22Rv1 (cell line): Measurements from ENCODE around the gene KLK2.

Experiments
- H3K27ac ChIP-seq: fragments of 450-650 bp; 2 replicates; pipeline ENCODE4 v1.5.1; 2017
- ZFX ChIP-seq: fragments of 450-650 bp; IDR thresholded peaks from 2 replicates; pipeline ENCODE4 v1.6.1; 2017; ENCODE audit warnings: antibody characterized with exemption, borderline replicate concordance
- TF ChIP-seq, protein P1 (sequence below): fragments of 450-650 bp; IDR thresholded peaks from 2 replicates; pipeline ENCODE4 v1.5.1; 2017; ENCODE audit warnings: mild to moderate bottlenecking

The KLK2 gene

DNA sequence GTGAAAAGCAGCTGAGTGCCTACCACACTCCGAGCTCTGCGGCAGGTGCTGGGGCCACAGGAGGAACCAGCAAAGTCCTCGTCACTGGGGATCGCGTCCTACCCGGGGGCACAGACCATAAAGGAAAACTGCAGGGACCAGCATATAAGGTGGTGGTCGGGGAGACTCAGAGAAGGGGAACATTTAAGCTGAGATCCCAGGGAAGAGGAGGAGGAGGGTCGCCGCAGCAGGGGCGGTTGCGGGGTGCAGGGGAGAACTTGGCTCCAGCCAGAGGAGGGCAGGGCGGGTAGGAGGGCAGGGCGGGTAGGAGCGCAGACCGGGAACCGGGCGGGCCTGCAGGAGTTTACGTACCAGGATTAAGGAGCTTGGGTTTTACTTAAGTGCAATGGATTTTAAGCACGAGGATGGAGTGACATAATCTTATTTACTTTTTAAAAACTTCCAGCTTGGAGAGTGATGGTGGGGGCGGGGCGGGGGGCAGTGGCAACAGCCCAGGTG, 38.9 kb downstream of the KLK2 start:
- no peak for TF ChIP-seq ZFX
- TF ChIP-seq, protein P1, sequence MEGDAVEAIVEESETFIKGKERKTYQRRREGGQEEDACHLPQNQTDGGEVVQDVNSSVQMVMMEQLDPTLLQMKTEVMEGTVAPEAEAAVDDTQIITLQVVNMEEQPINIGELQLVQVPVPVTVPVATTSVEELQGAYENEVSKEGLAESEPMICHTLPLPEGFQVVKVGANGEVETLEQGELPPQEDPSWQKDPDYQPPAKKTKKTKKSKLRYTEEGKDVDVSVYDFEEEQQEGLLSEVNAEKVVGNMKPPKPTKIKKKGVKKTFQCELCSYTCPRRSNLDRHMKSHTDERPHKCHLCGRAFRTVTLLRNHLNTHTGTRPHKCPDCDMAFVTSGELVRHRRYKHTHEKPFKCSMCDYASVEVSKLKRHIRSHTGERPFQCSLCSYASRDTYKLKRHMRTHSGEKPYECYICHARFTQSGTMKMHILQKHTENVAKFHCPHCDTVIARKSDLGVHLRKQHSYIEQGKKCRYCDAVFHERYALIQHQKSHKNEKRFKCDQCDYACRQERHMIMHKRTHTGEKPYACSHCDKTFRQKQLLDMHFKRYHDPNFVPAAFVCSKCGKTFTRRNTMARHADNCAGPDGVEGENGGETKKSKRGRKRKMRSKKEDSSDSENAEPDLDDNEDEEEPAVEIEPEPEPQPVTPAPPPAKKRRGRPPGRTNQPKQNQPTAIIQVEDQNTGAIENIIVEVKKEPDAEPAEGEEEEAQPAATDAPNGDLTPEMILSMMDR, result no peak
- no peak overlapping the region for H3K27ac ChIP-seq

DNA sequence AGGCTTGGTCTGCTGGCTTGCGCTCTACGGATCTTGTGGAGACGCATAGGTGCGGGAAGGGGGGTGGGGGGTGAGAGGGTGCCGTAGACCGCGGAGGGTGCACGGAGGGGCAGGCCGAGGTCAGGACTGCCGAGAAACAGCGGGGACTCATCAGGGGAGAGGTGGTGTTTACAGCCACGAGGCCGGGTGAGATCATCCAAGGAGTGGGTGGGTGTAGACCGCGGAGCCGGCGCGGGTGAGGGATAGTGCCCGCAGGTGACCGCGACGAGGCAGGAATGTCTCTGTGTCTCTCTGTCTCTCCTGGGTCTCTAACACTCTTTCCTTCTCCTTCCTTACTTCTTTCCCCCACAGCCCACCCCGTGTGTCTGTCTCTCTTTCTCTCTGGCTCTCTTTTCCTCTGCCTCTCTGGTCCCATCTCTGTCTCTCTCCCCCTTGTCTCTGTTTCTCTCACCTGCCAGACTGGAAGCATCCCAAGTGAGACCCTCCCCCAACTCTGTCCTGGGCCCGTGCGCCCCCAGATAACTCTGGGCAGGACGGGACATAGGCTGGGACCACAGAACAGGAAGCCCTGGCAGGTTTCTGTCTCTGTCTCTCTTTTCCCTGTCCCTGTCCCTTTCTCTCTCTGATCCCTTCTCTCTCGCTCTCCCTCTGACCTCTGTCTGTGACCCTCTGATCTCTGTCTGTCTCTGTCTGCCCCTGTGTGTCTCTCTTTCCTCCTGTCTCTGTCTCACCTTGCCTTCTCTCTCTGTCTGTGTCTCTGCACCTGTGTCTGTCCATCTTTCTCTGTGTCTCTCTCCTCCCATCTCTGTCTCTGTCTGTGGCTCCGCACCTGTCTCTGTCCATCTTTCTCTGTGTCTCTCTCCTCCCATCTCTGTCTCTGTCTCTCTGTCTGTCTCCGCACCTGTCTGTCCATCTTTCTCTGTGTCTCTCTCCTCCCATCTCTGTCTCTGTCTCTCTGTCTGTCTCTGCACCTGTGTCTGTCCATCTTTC, 39.8 kb downstream of the KLK2 start:
- no peak for TF ChIP-seq ZFX
- TF ChIP-seq, protein P1, result no peak
- H3K27ac ChIP-seq, result no peak overlapping the region

DNA sequence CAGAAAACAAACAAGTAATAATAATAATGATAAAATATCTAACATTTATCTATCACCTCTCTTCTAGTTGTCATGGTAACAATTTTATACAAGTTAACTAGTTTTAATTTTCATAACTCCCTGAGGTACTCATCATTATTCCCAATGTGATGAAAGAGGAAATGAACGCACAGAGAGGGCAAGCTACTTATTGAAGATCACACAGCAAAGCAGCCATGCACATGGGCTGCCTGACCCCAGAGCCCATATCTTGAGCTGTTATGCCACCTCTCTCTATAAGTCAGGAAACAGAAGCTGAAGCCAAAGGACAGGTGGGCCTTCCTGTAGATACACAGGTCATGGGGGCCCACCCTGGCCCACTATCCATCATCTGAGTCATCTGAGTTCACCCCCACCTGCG, 42.8 kb downstream of the KLK2 start:
- H3K27ac ChIP-seq, result no peak overlapping the region
- TF ChIP-seq, protein P1, result no peak
- TF ChIP-seq ZFX, result no peak

DNA sequence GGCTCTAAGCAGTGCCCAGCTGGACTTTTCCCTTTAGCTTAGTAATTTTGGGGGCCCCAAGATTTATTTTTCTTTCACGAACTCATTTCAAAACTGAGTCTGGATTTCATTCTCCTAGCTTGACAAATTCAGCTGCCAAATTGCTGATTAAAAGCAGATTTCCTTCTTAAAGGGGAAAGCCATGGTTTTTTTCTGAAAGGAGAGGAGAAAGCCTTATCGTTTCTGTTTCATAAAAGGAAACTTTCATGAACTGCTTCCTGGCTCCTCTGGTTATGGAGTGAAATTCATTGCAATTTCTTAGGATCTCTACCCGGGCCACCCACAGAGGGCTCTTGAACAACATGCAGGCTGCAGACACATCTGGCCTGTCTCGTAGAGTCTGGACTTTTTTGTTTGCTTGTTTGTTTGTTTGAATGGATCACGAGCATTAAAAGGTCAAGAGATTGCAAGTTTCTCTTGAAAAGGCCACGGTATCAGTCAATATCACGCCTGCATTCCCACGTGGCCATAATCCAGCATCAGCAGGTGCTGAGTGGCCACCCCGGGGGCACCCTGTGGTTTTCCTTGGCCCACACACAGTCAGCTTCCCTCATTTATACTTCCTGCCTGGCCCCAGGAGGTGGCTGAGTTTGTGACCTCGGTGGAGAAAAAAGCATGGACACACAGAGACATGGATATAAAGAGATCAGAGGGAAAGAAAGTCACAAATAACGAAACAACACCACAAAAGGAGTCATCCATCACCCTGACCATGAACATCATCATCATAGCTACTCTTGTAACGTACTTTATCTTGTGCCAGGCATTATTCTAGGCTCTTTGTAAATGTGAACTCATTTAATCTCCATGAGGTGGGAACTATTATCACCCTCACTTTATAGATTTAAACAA, 48.4 kb downstream of the KLK2 start:
- no peak for TF ChIP-seq ZFX
- TF ChIP-seq, protein P1, result no peak
- peak overlapping the region; percentile 77 for H3K27ac ChIP-seq

DNA sequence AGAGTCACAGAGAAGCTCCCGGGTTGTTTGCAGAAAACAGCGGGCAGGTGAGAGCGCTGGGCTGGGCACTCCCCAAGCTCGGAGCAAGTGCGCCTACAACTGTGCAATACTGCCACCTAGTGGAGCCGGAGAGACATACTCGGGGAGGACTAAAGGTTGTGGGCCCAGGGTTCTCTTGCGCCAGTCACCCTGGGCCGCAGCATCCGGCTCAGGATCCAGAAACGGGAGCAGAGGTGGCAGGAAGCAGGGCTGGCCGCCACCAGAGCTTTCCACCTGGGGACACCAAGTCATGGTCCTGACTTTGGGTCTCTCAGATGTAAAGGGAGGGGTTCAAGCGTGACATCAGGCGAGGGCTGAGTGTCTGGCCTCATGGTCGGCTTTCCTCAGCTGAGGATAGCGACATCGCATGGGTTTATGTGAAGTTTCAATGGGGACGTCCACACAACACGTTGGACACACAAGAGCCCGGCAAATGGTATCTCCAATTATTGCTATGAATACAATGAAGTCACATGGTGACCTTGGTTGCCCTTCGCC, 49.1 kb downstream of the KLK2 start:
- no peak for TF ChIP-seq ZFX
- TF ChIP-seq, protein P1, result peak; percentile 84
- H3K27ac ChIP-seq, result peak overlapping the region; percentile 77

DNA sequence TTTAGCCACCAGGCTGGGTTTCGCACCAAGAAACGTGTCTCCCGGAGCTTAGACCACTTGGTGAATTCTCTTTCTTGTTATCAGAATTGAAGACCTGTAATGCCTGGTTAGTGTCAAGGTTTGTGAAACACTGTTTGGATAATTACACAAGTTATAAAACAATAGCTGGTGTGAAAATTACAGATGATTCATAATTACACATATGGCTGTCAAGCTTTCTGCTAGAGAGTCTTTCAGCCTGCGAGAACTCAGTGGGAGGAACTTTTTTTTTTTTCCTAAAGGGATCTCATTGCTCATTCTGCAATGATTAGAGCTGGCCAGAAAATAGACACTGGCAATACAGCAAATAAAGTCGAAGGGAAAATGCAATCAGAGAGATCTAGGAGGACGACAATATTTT, 51.3 kb downstream of the KLK2 start:
- no peak overlapping the region for H3K27ac ChIP-seq

More for the DNA sequence above, 51.3 kb downstream of the KLK2 start:
- TF ChIP-seq ZFX, result no peak
- TF ChIP-seq, protein P1, result no peak
